DLD1 (cell line): ENCODE measurements around the gene PREX1.

Experiments
- in situ Hi-C: cut with HindIII; loops from 2 replicates; pipeline ENCODE4 v1.10.0; 2017; ENCODE audit warnings: low sequenced_read_pairs

The PREX1 gene

GRCh38 chr20:48630342-48631075, 197.3 kb downstream of the PREX1 start:
- in situ Hi-C loops, result no loop called here

DNA sequence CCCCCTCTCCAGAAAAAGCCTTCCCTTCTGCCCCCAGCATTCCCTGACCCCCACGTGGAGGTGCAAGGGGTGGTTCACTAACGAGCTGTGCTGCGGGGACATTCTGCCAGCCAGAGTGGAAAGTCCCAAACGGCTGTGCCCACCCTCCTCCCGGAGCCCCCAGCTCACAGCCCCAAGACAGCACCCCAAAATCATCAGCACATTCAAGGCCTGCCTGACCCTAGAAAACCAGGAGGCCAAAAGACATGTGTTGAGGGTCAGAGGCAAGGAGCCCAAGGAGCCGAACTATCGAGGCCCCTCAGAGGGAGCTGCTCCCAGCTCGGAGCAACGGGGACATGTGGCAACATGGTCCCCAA, 197.9 kb downstream of the PREX1 start:
- in situ Hi-C loops, result no loop called here

DNA sequence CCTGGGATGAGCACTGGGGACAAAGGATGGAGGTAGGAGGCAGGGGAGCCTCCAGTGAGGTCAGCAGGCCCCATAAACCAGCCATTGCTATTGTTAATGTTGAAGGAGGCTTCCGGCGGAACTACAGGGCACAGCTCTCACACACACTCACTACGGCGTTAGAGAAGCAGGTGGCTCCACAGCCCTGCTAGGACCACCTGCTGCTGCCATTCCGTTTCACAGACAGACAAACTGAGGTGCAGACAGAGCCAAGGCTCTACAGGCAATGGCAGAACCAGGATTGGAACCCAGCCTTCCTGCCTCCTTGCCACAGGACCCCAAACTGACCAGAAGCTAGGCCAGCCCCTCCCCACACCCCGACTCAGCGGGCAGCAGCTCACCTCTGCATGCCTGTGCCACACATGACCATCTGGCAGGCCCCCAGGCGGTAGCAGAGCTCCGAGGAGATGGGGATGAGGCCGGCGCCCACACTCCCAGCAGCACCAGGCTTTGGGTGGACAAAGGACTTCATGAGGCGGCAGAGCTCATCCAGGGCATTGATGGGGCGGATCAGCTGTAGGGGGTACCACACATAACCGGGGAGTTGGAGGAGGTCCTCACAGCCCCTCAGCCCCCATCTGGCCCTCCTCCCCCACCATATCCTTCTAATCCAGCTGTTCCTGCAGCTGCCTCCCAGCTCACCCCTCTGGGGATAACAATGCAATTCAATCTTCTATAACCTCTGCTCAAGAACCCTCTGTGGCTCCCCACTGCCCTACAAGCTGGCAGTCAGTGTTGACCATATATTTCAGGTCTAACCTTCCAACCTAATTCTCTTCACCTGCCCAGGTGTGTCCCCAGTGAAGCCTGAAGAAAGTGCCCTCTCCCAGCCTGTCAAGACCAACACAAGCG, 198.5 kb downstream of the PREX1 start:
- in situ Hi-C loops, result no loop called here

DNA sequence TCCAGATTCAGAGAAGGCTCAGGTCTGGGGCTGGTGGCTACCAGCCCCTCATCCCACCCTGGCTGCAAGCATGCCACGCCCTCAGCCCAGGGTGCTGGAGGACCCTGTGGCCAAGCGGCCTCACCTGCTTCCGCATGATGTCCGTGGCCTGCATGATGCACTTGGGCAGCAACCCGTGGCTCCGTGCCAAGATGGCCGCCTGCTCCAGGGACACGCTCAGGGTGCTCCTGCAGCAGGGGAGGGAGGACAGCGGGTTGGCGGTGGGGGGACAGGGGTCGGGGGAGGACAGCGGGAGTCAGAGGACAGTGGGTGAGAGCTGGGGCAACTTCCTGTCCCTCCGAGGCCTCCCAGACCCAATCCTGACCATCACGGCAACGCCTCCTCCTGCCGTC, 200.1 kb downstream of the PREX1 start:
- in situ Hi-C loops, result no loop called here

DNA sequence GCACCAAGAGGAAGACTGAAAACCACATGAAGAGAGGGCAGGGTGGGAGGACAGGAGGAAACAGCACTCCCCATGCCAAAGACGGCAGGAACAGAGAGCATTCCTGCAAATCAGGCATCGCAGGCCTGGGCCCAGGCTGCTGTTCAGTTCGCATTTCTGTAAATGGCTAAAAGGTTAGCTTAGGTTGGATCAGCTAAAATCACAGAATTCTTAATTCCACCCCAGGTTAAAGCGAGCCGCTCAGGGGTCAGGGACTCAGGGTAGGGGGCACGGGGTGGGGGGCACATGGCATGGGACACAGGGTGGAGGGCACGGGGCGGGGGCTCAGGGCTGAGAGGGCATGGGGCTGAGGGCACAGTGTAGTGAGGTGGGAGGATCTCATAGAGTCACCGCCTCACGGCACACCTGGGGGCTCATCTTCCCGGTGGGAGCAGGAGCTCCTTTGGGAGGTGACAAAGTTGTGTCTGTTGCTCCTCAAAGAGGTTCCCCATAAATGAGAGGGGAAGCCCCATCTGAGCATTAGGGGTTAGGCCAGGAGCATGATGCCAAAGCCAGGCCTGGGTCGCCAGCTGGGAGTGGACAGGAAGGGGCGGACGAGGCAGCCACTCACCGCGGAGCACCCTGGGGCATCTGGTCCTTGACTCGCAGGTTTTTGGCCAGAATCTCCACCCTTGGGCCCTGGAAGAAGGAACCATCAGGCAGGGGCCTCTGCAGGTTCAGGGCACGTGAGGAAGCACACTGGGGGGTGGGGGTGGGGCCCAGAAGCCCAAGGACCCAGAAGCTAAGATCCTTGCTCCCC, 200.7 kb downstream of the PREX1 start:
- in situ Hi-C loops, result no loop called here

DNA sequence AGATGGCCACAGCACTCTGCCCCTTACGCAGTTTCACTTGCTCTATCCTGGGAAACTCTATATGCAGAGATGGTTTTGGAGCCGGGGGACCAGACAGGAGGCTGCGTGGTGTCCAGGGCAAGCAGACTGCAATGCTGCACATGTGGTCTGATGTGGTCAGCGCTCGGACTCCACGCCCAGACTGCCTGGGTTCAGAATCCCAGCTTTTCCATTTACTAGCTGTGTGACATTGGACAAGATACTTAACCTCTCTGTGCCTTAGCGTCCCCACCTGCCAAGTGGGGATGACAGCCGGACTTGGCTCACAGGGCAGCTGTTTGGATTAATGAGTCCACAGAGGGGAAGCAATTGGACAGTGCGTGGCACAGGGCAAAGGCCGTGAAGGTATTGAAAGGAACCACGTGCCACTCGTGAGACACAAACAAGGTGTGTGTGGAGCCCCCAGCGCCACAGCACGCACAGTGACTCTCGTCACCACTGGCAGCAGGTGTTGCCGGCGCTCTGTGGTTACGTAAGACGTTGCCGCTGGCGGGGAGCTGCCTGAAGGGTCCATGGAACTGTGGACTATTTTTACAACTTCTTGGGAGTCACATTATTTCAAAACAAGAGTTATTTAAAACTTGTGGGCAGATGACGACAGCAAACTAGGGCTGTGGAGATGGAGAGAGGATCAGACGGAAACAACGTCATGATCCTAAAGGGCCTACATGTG, 201.4 kb downstream of the PREX1 start:
- in situ Hi-C loops, result no loop called here

DNA sequence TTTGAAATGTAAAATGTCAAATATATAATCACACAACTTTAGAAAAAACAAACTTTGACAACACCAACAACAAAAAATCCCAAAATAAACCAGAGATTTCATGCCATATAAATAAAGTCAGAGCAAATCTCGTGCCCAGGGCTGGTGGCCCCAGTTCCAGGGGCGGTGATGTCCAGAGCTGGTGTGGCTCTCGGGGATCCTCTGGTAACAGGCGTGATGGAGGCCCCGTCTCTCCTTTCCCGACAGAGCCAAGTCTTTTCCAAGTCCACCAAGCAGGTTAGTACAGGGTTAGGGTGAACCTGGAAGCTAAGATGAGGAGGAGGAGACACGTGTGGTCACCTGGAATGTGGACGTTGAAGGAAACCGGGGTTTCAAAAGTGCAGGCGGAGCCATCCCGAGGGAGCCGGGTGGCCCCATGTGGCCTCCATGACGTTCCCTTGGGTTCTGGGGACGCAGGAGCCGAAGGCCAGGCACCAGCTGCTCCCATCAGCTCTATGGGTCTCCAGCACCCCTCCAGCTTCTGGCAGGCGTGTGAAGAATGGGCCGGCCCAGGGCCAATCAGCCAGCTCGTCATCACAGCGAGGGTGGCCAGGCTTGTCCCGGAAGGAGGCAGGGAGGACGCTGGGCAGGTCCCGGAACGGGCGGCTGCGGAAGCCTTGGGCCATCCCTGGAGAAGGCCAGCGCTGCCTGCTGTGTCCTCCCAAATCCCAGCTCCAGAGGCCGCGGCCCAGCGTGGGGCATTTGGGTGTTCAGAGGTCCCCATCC, 202.5 kb downstream of the PREX1 start:
- in situ Hi-C loops, result no loop called here

GRCh38 chr20:48624315-48625020, 203.3 kb downstream of the PREX1 start:
- in situ Hi-C loops, result no loop called here

DNA sequence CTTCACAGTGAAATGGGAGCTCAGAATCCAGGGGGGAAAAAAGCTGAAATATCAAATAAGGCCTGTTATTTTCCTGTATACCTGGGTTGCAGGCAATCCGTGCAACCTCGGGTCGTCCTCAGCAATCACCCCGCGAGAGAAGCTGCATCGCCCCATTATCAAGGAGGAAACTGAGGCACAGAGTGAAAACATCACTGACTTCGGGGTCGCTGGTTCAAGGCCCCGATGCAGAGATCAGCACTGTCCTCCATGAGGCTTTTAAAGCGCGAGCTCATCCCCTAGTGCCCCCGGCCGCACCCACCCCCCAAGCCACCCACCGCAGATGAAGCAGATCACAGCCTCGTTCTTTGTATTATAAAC, 203.9 kb downstream of the PREX1 start:
- in situ Hi-C loops, result no loop called here

DNA sequence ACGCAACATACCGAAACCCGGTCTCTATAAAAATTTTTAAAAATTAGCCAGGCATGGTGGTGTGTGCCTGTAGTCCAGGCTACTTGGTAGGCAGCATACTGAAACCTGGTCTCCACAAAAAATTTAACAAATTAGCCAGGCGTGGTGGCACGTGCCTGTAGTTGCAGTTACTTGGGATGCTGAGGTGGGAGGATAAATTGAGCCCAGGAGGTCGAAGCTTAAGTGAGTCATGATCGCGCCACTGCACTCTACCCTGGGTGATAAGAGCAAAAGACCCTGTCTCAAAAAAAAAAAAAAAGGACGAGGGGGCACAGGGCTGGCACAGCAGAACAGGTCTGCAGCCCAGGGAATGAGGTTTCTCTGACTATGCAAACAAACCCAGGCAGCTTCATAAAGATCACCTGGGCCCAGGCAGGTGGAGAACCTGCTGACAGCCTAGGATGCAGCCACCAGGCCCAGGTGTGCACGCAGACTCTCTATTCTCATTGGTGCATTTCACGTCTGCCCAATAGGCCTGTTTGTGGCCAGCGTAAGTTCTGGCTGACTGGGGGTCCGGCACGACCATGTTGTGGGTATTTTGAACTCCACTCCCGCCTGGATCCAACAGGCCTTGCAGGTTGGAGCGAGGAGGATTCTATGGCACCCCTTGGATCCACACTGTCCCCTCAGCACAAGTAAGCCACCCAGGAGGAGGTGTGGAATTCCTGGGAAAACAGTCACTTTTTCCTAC, 204.5 kb downstream of the PREX1 start:
- in situ Hi-C loops, result no loop called here

GRCh38 chr20:48622421-48622820, 205.4 kb downstream of the PREX1 start:
- in situ Hi-C loops, result no loop called here

DNA sequence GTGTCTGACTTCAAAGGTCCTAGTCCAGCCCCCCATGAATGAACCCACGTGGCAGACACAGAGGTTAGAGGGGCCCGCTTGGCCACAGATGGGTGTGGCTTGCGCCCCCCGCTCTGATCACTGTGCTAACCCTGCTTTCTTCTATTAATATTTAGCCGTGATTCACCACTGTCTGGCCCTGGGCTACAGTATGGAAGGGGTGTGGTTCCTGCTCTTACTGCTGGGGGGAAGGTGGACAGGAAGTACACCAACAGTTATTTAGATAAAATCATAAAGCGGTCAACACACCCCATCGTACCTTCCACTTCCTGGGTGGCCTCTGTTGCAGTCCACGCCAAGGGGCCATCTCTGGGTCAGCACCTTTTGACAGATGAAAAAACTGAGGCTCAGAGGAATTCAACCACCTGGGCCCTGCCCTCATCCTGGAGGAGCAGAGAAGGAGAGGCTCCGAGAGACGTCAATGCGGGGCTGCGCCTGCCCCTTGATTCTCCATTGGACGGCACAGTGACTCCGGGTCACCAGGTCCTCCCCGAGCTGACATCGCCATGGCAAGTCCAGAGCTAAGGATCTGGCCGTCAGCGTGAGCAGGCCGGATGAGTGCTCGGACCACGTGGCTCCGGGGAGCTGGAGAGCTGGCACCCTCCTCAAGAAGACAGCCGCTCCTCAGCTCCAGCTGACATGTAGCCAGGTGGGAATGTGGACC, 206.3 kb downstream of the PREX1 start:
- in situ Hi-C loops, result no loop called here

- in situ Hi-C loops, result no loop called here
Observed at GRCh38 chr20:48620507-48621375, 207.1 kb downstream of the PREX1 start.

DNA sequence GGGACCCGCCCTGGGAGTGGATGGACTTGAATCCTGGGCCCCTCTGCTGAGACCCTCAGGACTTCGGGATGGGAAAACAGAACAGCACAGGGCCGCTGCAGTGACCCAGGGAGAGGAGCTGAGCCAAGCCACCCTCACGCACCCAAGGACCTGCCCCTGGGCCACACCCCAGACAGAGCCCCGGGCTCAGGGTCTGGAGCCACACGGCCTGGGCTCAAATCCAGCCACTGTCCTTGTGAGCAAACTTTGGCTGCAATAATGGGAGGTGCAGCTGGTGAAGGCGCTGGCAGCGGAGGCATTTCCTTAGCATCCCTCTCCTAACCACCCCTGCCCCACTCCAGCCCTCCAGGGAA, 207.7 kb downstream of the PREX1 start:
- in situ Hi-C loops, result no loop called here

- in situ Hi-C loops, result no loop called here
Observed at GRCh38 chr20:48619126-48620101, 208.4 kb downstream of the PREX1 start.

DNA sequence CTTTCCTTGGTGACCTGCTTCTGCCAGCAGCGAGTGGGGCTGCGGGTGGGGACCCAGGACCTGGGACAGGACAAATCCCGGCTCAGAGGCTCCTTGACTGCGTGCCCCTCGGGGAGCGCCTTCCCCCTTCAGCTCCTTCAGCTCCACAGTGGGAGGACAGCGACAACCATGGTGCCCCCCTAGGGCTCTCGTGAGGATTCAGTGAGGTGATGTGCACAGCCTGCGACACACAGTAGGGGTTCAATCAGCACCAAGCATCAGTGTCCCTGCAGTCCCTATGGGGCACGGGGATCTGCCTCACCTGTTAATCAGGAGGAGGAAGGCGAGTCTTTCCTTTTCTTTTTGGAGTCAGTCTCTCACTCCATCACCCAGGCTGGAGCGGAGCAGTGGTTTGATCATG, 209.2 kb downstream of the PREX1 start:
- in situ Hi-C loops, result no loop called here
